ENCODE results near the gene ERLIN1.

ERLIN1 gene

DNA sequence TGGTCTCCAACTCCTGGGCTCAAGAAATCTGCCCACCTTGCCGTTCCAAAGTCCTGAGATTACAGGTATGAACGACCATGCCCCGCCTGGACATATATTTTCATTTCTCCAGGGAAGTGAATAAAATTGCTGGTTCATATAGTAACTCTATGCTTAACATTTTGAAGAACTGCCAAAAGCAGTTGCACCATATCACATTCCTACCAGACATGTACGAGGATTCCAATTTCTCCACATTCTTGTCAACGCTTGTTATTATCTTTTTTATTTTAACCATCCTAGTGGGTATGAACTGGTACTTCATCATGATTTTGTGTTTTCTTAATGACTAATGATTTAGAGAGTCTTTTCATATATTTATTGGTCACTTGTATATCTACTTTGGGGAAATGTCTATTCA, 82.2 kb downstream of the ERLIN1 start:
- no peak for TF ChIP-seq GATA3 (IDR thresholded peaks at IDR 0.05; ENCODE audit: low read depth, low read length)
- no peak for TF ChIP-seq GATA2 (IDR thresholded peaks at IDR 0.05; ENCODE audit: low read depth, low read length)

- no peak for TF ChIP-seq GATA2 (IDR thresholded peaks at IDR 0.05; ENCODE audit: low read depth, low read length)
- TF ChIP-seq GATA3 (IDR thresholded peaks at IDR 0.05; ENCODE audit: low read depth, low read length): no peak
Observed at GRCh38 chr10:100101192-100102076, 84.4 kb downstream of the ERLIN1 start.

GRCh38 chr10:100100651-100101184, 85.1 kb downstream of the ERLIN1 start:
- TF ChIP-seq GATA2 (IDR thresholded peaks at IDR 0.05; ENCODE audit: low read depth, low read length) (no peak), GATA3 (IDR thresholded peaks at IDR 0.05; ENCODE audit: low read depth, low read length) (no peak)
